ENCODE results near the gene UGT2A1. TPM values are rescaled to one million over a fixed set of nuclear protein-coding genes. Genes with fewer than 3 reads are reported as not detected.

UGT2A1 gene
- total RNA-seq, 1 donor from 2014 or later, result 1.1 TPM

DNA sequence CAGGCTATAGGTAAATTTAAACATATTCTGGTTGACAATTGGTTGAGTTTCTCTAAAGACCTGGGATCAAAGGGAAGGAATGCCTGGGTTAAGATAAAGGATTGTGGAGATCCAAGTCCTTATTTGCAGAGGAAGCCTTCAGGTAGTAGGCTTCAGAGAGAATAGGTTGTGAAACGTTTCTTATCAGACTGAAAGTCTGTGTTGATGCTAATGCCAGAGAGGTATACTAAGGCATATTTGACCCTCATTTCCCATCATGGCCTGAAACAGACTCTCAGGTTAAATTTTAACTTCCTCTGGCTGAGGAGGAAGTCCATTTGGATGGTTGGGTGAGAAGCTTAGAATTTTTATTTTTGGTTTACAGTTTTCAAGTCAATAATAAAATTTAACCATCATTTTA lies 61.7 kb downstream of the UGT2A1 start:
- no peak for DNase-seq (ENCODE audit: low read depth, low spot score)

DNA sequence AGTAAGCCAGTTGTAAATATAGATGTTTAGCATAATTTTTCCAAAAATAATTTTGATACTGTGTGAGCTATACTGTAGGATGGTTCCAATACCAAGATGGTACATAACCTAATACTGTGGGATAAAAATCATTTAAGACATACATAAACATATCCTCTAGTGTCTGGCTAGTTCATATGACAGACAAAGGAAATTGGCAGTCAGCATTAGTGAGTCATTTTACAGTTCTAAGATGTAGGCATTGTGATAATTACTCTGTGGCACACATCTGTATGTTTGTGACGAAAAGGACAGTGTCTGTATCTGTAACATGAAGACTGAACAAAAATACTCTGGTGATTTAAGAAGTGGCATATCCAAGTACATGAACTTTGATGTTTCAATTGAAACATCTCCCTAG lies 63.2 kb downstream of the UGT2A1 start:
- DNase-seq (ENCODE audit: low read depth, low spot score), result no peak

DNA sequence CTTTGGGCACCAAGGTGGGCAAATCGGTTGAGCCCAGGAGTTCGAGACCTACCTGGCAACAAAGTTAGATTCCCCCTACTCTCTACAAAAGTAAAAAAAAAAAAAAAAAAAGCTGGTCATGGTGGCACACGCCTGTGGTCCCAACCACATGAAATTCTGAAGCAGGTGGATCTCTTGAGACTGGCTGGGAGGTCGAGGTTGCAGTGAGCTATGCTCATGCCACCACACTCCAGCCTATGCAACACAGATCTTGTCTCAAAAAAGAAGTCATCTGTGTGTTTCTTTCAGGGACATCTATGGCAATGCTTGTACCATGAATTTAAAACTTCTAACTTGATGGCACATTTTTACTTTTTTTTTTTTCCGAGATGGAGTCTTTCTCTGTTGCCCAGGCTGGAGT lies 68.9 kb downstream of the UGT2A1 start:
- no peak for DNase-seq (ENCODE audit: low read depth, low spot score)

DNA sequence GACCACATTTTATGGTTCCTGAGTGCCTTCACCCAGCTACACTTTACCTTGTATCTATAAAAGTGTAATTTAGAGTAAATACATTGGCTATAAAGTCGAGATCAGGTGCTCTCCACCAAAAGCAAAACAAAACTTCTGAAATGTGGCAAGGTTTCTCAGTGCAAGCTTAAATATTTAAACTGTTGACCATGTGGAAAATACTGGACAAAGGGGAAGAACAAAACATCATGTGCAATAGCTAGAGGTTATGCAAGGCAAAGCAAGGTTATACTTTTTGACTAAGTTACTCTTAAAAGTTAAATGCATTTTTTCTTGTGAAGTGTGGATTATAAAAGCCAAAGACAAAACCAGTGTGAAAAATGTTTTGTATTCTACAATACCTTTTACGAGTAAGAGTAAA lies 69.5 kb downstream of the UGT2A1 start:
- no peak for DNase-seq (ENCODE audit: low read depth, low spot score)

DNA sequence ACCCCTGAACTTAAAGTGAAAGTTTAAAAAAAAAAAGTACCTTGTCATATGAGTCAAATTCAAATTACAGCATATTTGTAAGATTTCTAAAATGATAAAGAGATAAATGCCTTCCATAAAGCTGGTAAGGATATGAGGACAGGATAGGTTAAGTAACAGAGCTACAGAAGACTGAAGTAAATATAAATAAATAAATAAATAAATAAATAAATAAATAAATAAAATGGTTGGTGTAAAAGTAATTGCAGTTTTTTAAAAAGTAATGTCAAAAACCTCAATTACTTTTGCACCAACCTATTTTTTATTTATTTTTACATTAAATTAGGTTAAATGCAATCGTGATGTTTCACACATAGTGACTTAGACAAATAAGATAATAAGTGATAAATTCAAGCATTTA lies 75.8 kb downstream of the UGT2A1 start:
- DNase-seq (ENCODE audit: low read depth, low spot score), result no peak

DNA sequence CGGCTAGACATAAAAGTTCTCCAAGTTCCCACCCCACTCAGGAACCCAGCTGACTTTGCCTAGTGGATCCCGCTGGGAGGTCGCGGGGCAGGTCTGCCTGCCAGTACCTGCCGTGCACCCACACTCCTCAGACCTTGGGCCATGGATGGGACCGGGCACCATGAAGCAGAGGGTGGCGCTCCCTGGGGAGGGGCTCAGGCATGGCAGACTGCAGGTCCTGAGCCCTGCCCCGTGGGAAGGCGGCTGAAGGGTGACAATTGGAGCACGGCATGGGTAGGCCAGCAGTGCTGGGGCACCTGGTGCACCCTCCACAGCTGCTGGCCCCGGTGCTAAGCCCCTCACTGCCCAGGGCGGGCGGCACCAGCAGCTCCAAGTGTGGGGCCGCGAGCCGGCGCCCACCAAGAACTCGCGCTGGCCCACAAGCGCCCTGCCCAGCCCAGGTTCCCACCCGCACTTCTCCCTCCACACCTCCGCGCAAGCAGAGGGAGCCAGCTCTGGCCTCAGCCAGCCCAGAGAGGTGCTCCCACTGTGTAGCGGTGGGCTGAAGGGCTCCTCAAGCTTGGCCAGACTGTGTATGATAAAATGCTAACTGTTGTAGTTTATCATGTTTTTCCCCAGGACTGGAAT lies 76.7 kb downstream of the UGT2A1 start:
- no peak for DNase-seq (ENCODE audit: low read depth, low spot score)

DNA sequence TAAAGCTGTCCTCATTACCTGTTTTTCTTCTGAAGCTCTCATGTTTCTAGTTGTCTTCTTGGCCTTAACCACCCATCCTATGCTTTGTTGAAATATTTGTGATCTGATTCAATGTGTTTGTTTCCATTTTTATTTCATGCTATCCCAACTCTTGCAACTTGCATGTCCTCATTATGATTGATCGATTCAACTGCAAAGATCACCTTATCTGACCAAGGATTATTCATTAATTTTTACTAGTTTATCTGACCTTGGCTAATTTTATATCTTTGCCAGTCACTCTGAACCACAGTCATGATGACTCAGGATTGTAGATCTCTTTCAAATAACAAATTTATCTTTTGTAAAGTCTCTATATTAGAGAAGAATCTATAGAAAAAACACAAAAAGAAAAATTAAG lies 84.3 kb downstream of the UGT2A1 start:
- DNase-seq (ENCODE audit: low read depth, low spot score), result no peak

GRCh38 chr4:69563424-69563823 lies 89.6 kb downstream of the UGT2A1 start:
- no peak for DNase-seq (ENCODE audit: low read depth, low spot score)

DNA sequence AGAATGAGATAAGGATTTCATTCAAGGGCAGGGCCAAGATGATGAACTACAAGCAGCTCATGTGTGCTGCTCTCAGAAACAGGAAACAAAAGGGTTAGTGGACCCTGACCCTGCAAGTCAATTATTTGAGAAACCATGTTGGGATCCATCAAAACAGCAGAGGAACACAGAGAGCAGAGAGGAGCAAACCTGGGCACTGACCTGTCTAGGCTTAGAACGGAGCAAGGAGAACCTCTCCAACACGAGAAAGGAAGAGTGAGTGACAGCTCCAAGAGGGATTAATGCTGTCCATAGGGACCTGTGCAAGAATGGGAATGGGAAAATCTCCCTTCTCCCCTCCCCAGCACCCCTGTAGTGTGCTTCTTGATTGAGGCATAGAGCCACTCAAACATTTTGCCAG lies 103.4 kb downstream of the UGT2A1 start:
- DNase-seq (ENCODE audit: low read depth, low spot score), result no peak

- no peak for DNase-seq (ENCODE audit: low read depth, low spot score)
Measured at GRCh38 chr4:69546134-69546765, 106.8 kb downstream of the UGT2A1 start.

Other genes with a start within 250 kb of the UGT2A1 start
- gene UGT2B4, start 157.3 kb downstream of the UGT2A1 start, total RNA-seq, result not detected in 2 replicates
- 0.26 TPM in 1 of 2 replicates, not detected in the other for gene UGT2A2, start 13.6 kb downstream of the UGT2A1 start, total RNA-seq
- gene SULT1B1, start 107.4 kb upstream of the UGT2A1 start, total RNA-seq, result 49.4 and 55.5 TPM in 2 replicates
- gene SULT1E1, start 206.9 kb upstream of the UGT2A1 start, total RNA-seq, result 34.2 and 267 TPM in 2 replicates

All from pulmonary artery endothelial cell (primary cell).